HG03442 (cell line): ENCODE measurements around the gene RAD9A.

ENCODE experiments used
- ATAC-seq: cut with Tn5 transposase; IDR thresholded peaks from one replicate; pipeline ENCODE4 v1.9.1; 2021; ENCODE audit warnings: mild to moderate bottlenecking, moderate library complexity; ENCODE audit not compliant: unreplicated experiment

RAD9A gene

GRCh38 chr11:67407688-67408163 lies 15.9 kb downstream of the RAD9A start:
- no peak for ATAC-seq

- ATAC-seq, result no peak
Measured at GRCh38 chr11:67408437-67409200, 16.8 kb downstream of the RAD9A start.

GRCh38 chr11:67409261-67409666 lies 17.5 kb downstream of the RAD9A start:
- ATAC-seq, result no peak

GRCh38 chr11:67409781-67410368 lies 18.1 kb downstream of the RAD9A start:
- ATAC-seq, result no peak

- no peak for ATAC-seq
Measured at GRCh38 chr11:67410369-67410831, 18.6 kb downstream of the RAD9A start.

GRCh38 chr11:67410984-67411784 lies 19.4 kb downstream of the RAD9A start:
- no peak for ATAC-seq

- ATAC-seq, result no peak
Measured at GRCh38 chr11:67411785-67412152, 20.0 kb downstream of the RAD9A start.

GRCh38 chr11:67412495-67413179 lies 20.9 kb downstream of the RAD9A start:
- ATAC-seq, result no peak

- ATAC-seq, result no peak
Measured at GRCh38 chr11:67413266-67413849, 21.6 kb downstream of the RAD9A start.

GRCh38 chr11:67415501-67416304 lies 23.9 kb downstream of the RAD9A start, which contains the start of gene CARNS1:
TSS of gene CARNS1 (plus strand) at chr11:67415678. CDS start at chr11:67416200, 522 bp downstream.
- no peak for ATAC-seq

- no peak for ATAC-seq
Measured at GRCh38 chr11:67416416-67417335, 24.9 kb downstream of the RAD9A start.

GRCh38 chr11:67417425-67417824 lies 25.6 kb downstream of the RAD9A start:
- no peak for ATAC-seq

- no peak for ATAC-seq
Measured at GRCh38 chr11:67418476-67419281, 26.9 kb downstream of the RAD9A start.

- no peak for ATAC-seq
Measured at GRCh38 chr11:67419325-67420049, 27.7 kb downstream of the RAD9A start.

GRCh38 chr11:67420147-67420645 lies 28.4 kb downstream of the RAD9A start:
- no peak for ATAC-seq

- ATAC-seq, result peak; percentile 76
Measured at GRCh38 chr11:67420646-67421429, 29.1 kb downstream of the RAD9A start.
